Activated T-helper 1 cell treated with anti-CD3 and anti-CD28 coated beads, Interleukin-12 subunit alpha, Interleukin-12 subunit beta, Interleukin-2, Interleukin-4 antibody, amounts not matched to agents 30 ng/mL and 10 ng/mL and 1 ng/mL, durations not matched to agents 14 hours and 24 hours and 36 hours (primary cell): ENCODE data around the gene DUOX2. TPM values are rescaled to one million over a fixed set of nuclear protein-coding genes. Genes with fewer than 3 reads are reported as not detected.

ENCODE experiments used
- DNase-seq: peaks from one replicate; pipeline ENCODE4 v3.0.0; 2021; ENCODE audit warnings: low spot score
- H3K27ac Mint-ChIP-seq: one replicate; pipeline ENCODE4 v1.8.0; 2021; ENCODE audit warnings: mild to moderate bottlenecking, mixed read lengths
- H3K27me3 Mint-ChIP-seq: one replicate; pipeline ENCODE4 v1.8.0; 2022; ENCODE audit warnings: mild to moderate bottlenecking, moderate library complexity, mixed read lengths; ENCODE audit not compliant: insufficient read depth
- H3K36me3 Mint-ChIP-seq: one replicate; pipeline ENCODE4 v1.8.0; 2021; ENCODE audit warnings: low read depth, mixed read lengths
- H3K4me1 Mint-ChIP-seq: one replicate; pipeline ENCODE4 v1.8.0; 2021; ENCODE audit warnings: low read depth, mixed read lengths
- H3K4me3 Mint-ChIP-seq: one replicate; pipeline ENCODE4 v1.8.0; 2021; ENCODE audit warnings: mild to moderate bottlenecking, moderate library complexity, mixed read lengths
- H3K9me3 Mint-ChIP-seq: one replicate; pipeline ENCODE4 v1.8.0; 2021; ENCODE audit warnings: mixed read lengths
- intact Hi-C: fragments of 100-400 bp; cut with micrococcal nuclease; formaldehyde crosslinking; loops from one replicate; pipeline ENCODE4 v1.15.1; 2024
- total RNA-seq: library from RNA; stranded (reverse); gene quantifications from 2 replicates; pipeline ENCODE4 v1.2.3, GENCODE V29; 2022

The DUOX2 gene
- total RNA-seq, 1 donor from 2014 or later, result not detected

DNA sequence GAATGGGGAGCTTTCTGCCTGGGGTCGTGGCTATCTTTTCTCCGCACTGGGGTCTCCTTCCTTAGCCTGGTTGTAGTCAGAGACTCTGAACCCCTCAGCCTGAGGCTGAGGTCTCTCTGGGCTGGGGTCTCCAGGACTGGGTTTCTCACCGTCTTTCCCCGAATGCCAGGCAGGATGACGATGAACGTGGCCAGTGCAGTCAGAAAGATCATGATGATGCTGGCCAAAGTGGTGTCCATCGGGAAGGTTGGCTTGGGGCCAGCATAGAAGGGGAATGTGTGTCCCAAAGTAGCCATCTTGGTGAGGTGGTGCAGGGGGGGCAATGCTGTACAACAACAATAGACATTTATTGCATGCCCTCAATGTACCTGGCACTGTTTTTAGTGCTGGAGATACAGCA is 8.7 kb upstream of the DUOX2 start:
- no peaks in the 10 kb centered on the region for H3K9me3 Mint-ChIP-seq
- no peak for DNase-seq
- no peak overlapping the region for H3K27ac Mint-ChIP-seq
- no peak overlapping the region for H3K4me3 Mint-ChIP-seq
- intact Hi-C loops, result no loop called here
- H3K27me3 Mint-ChIP-seq, result peaks cover 60% of the 10 kb centered on the region
- peaks cover 8% of the 10 kb centered on the region for H3K4me1 Mint-ChIP-seq
- no peaks in the 10 kb centered on the region for H3K36me3 Mint-ChIP-seq

DNA sequence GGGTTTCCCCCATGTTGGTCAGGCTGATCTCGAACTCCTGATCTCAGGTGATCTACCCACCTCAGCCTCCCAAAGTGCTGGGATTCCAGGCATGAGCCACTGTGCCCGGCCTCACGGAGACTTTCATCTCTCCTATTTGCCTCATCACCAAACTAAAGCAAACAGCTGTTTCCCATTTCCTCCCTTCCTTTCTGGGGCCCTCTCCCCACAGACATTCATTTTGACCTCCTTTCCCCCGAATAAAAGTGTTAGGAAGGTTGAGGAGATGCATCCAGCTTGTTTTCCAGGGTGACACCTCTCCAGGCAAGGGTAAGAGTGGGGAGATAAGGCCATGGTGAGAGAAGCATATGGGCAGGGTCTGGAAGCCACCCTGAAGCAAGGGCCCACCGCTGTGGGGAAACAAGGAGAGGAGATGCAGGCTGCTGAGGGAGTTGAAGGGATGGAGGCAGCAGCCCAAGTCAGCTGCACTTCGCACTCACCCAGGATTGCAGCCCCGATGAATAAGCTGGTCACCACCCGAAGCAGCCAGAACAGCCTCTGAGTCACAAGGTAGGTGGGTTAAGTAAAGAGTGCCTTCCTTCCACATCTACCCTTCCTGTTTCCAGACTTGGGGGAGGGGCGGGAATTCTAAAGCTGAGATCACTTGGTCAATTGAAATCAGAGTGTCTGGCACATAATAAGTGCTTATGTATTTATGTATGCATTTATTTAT is 7.9 kb upstream of the DUOX2 start:
- Mint-ChIP-seq H3K36me3 (no peaks in the 10 kb centered on the region), H3K9me3 (no peaks in the 10 kb centered on the region), H3K4me1 (peaks cover 14% of the 10 kb centered on the region), H3K27ac (no peak overlapping the region), H3K27me3 (peaks cover 63% of the 10 kb centered on the region), H3K4me3 (no peak overlapping the region)
- no peak for DNase-seq
- intact Hi-C loops, result no loop called here

DNA sequence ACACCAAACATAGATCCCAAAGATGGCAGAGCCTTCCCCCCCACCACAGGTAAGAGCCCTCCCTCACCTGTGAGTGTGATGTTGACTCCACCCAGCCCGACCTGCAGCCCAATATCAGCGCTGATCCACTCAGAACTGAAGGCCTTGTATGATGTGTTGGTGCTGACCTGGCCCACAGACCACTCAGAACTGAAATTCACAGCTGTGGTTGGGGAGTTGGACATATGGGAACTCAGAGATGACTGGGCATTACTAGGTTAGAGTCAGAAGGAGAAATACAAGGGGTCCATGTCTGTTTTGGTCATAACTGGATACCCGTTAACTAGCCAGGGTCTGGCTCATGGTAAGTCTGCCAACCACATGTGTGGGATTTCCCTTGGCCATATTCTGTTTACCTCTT is 7.0 kb upstream of the DUOX2 start:
- H3K27me3 Mint-ChIP-seq, result peaks cover 64% of the 10 kb centered on the region
- H3K4me3 Mint-ChIP-seq, result no peak overlapping the region
- no peaks in the 10 kb centered on the region for H3K36me3 Mint-ChIP-seq
- peaks cover 19% of the 10 kb centered on the region for H3K4me1 Mint-ChIP-seq
- DNase-seq, result no peak
- intact Hi-C loops, result no loop called here
- H3K9me3 Mint-ChIP-seq, result no peaks in the 10 kb centered on the region
- no peak overlapping the region for H3K27ac Mint-ChIP-seq

DNA sequence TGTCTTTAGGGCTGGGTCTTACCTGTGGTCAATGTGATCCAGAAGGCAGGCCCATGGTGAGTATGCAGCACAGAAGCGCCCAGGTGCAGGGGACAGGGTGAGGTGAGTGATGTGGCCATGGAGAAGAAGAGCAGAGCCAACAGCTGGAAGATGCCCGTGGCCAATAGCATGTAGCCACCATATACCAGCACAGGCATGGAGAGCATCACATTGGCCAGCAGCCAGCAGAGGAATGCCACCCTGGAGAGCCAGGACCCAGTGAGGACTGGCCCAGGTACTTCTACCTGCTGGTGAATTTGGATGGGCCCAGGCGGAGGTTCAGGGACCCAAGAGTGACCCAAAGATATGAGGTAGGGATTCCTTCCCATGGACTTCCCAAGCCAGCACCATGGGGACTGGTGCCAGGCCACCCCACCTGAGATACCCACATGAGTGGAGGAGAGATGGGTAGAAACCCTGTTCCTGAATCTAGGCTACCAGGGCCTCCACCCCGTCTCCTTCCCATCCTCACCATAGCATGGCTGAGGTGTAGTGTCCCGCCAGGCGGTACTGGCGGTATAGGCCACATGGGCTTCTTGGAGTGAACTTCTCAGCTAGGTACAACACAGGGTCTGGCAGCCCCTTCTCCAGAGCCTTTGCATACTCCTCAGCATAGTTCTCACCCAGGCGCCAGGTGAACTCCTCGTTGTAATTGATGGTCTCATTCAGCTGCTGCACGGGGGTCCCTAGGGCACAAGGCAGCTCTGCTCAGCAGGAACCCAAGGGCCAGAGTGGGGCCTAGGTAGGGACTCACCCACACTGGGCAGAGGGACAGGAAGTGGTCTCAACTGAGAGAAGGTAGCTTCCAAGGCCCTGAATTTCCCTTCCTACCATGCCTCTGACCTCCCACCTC is 6.4 kb upstream of the DUOX2 start:
- no peaks in the 10 kb centered on the region for H3K9me3 Mint-ChIP-seq
- peaks cover 19% of the 10 kb centered on the region for H3K4me1 Mint-ChIP-seq
- peaks cover 64% of the 10 kb centered on the region for H3K27me3 Mint-ChIP-seq
- H3K27ac Mint-ChIP-seq, result no peak overlapping the region
- intact Hi-C loops, result no loop called here
- H3K36me3 Mint-ChIP-seq, result no peaks in the 10 kb centered on the region
- no peak overlapping the region for H3K4me3 Mint-ChIP-seq
- no peak for DNase-seq

DNA sequence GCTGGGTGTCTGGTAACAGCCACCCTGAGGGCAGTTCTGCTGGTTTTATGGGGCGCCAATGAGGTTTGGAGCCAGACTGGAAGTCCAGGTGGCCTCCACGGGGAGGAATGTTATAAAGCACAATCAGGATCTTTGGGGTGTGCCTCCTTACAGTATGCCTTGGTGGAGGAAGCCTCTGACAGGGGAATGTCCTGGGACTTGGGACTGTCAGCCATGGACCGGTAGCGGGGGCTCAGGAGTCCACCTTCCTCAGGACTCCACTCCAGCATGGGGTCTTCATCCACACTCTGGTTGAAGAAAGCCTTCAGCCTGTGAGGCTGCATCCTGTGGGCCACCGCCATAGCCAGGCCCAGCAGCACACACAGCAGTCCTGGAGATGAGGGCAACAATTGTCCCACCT is 5.0 kb upstream of the DUOX2 start:
- Mint-ChIP-seq H3K27me3 (peaks cover 67% of the 10 kb centered on the region), H3K9me3 (no peaks in the 10 kb centered on the region), H3K36me3 (peaks cover 1% of the 10 kb centered on the region), H3K4me3 (no peak overlapping the region), H3K27ac (no peak overlapping the region), H3K4me1 (peaks cover 22% of the 10 kb centered on the region)
- no peak for DNase-seq
- intact Hi-C loops, result loop anchor here (2.0 to 5.0 kb wide), 2 partner anchors 258 to 338 kb away; partner anchors contain the start of gene GATM

DNA sequence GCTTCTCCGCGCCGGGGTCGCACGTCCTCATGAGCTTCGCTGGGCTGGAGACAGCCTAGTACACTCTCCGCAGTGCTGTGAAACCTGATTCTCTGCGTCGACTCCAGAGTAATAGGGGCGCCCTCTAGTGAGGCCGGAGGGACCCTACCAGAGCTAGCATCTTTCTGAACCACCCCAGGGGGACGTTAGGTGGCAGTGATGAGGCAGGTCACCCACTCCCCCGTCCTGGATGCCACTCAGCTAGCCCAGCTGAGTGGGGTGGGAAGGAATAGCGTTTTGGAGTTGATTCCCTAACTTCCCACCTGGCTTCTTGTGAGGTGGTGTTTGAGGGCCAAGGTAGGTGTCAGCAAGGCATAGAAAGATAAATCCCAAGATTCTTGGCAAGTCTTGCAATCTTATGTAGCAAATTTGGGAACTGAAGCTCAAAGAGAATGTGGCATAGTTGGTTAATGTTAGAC is 4.2 kb upstream of the DUOX2 start:
- Mint-ChIP-seq H3K27ac (peak overlapping the region; percentile 74), H3K36me3 (peaks cover 3% of the 10 kb centered on the region), H3K4me1 (peaks cover 26% of the 10 kb centered on the region), H3K9me3 (no peaks in the 10 kb centered on the region), H3K4me3 (peak overlapping the region; percentile 70), H3K27me3 (peaks cover 67% of the 10 kb centered on the region)
- intact Hi-C loops, result loop anchor here (2.0 to 5.0 kb wide), 2 partner anchors 259 to 339 kb away; partner anchors contain the start of gene GATM
- DNase-seq, result peak; percentile 75

DNA sequence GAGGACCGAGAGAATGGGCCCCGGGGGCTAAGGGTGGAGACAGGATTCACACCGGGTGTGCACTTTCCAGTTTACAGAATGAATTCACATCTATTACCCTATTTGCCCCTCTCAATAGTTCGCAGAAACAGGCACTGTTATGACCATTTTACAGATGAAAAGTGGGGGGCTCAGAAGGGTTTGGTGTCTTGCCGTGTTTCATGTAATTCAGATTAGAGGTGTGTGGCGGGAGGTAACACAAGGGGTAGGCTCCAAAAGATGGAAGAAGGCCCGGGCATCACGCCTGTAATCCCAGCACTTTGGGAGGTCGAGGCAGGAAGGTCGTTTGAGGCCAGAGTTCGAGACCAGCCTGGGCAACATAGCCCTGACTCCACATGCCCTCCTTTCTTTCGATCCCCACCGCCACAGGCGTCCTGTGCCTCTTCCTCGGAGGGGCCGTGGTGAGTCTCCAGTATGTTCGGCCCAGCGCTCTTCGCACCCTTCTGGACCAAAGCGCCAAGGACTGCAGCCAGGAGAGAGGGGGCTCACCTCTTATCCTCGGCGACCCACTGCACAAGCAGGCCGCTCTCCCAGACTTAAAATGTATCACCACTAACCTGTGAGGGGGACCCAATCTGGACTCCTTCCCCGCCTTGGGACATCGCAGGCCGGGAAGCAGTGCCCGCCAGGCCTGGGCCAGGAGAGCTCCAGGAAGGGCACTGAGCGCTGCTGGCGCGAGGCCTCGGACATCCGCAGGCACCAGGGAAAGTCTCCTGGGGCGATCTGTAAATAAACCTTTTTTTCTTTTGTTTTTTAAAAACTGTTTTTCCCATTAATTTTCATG is 3.5 kb upstream of the DUOX2 start:
- Mint-ChIP-seq H3K9me3 (no peaks in the 10 kb centered on the region), H3K27ac (peak overlapping the region; percentile 74), H3K36me3 (peaks cover 3% of the 10 kb centered on the region), H3K4me1 (peaks cover 26% of the 10 kb centered on the region), H3K27me3 (peaks cover 72% of the 10 kb centered on the region), H3K4me3 (peak overlapping the region; percentile 70)
- no peak for DNase-seq
- intact Hi-C loops, result loop anchor here (2.0 to 5.0 kb wide), 2 partner anchors 260 to 339 kb away; partner anchors contain the start of gene GATM

DNA sequence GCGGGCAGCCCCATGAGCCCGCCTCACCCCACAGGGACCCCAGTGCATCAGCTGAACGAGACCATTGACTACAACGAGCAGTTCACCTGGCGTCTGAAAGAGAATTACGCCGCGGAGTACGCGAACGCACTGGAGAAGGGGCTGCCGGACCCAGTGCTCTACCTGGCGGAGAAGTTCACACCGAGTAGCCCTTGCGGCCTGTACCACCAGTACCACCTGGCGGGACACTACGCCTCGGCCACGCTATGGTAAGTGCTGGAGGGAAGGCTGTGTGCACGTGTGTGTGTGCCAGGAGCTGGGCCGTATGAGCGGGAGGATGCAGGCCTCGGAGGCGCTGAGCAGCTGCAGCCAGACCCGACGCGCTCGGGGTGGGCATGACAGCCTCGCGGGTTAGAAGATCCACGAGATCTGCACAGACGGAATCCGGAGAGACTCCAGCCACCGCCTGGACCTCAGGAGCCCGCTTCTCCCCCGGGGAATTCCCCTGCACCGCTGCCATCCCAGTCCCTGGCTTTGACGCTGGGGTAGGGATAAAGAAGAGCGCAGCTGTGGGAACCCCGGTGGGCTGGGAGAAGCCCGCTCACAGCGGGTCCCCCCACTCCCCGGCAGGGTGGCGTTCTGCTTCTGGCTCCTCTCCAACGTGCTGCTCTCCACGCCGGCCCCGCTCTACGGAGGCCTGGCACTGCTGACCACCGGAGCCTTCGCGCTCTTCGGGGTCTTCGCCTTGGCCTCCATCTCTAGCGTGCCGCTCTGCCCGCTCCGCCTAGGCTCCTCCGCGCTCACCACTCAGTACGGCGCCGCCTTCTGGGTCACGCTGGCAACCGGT is 2.7 kb upstream of the DUOX2 start:
- Mint-ChIP-seq H3K27ac (no peak overlapping the region), H3K27me3 (peaks cover 79% of the 10 kb centered on the region), H3K4me3 (no peak overlapping the region), H3K9me3 (no peaks in the 10 kb centered on the region), H3K4me1 (peaks cover 32% of the 10 kb centered on the region), H3K36me3 (peaks cover 3% of the 10 kb centered on the region)
- no peak for DNase-seq
- intact Hi-C loops, result loop anchor here (5.0 kb wide), 1 partner anchor 261 kb away; the partner anchor contains the start of gene GATM

DNA sequence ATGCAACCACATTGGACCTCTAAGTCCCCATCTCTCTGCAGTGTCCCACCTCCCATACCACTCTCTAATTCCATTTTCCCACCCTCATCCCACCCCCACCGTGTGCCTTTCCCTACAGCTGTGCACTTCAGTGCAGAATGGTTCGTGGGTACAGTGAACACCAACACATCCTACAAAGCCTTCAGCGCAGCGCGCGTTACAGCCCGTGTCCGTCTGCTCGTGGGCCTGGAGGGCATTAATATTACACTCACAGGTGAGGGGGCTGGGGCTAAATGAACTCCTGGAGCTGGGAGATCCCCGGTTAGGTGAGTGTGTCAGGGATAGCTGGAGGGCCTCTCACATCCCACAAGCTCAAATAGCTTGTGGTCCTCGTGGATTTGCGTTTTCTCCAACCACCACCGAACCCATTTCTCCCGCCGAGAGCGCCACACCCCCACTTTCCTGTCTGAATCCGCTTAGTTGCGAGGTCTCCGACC is 2.1 kb upstream of the DUOX2 start:
- no peak for DNase-seq
- Mint-ChIP-seq H3K9me3 (no peaks in the 10 kb centered on the region), H3K27ac (no peak overlapping the region), H3K27me3 (peaks cover 76% of the 10 kb centered on the region), H3K4me3 (no peak overlapping the region), H3K36me3 (peaks cover 3% of the 10 kb centered on the region), H3K4me1 (peaks cover 32% of the 10 kb centered on the region)
- intact Hi-C loops, result loop anchor here (5.0 kb wide), 1 partner anchor 261 kb away; the partner anchor contains the start of gene GATM

DNA sequence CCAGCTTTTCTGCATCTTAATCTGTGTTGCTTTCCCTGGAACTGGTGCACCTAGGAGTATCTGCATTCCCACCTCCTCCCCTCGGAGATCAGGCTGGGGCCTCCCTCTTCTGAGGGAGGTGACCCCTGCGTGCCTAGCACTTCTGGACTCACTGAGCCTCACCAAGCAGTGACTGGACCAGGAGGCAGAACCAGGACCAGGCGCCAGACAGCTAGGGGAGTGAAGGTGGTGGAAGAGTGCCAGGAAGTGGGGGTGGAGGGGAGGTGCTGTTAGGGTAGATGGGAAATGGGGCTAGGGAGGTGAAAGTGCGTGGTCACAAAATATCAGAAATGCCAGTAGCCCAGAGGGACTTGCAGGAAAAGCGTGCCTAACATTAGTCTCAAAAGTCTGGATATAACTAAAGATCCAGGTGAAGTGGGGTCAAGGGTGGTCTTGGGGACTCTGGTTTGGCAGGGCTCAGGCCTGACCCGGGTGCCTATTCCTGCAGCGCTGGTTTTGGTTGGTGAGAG is 1.4 kb upstream of the DUOX2 start:
- peaks cover 32% of the 10 kb centered on the region for H3K4me1 Mint-ChIP-seq
- peaks cover 3% of the 10 kb centered on the region for H3K36me3 Mint-ChIP-seq
- H3K4me3 Mint-ChIP-seq, result no peak overlapping the region
- H3K9me3 Mint-ChIP-seq, result no peaks in the 10 kb centered on the region
- no peak for DNase-seq
- no peak overlapping the region for H3K27ac Mint-ChIP-seq
- intact Hi-C loops, result loop anchor here (5.0 kb wide), 1 partner anchor 262 kb away; the partner anchor contains the start of gene GATM
- peaks cover 77% of the 10 kb centered on the region for H3K27me3 Mint-ChIP-seq

DNA sequence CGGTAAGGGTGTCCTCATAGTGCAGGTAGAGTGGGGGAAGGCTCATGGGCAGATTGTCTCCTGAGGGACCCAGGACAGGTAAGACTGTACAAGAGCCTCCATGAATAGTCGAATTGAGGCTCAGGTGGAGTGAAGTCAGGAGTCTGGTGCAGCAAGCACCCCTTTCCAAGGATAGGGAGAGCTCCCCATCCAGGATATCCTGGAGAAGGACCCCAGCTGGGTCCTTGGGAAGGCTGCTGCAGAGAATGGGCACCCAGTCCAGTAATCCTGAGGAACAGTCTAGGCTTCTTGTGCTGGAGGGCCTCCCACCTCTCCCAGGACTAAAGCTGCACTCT is 746 bp upstream of the DUOX2 start:
- H3K27ac Mint-ChIP-seq, result no peak overlapping the region
- peaks cover 3% of the 10 kb centered on the region for H3K36me3 Mint-ChIP-seq
- DNase-seq, result no peak
- H3K4me1 Mint-ChIP-seq, result peaks cover 32% of the 10 kb centered on the region
- peaks cover 80% of the 10 kb centered on the region for H3K27me3 Mint-ChIP-seq
- H3K4me3 Mint-ChIP-seq, result no peak overlapping the region
- no peaks in the 10 kb centered on the region for H3K9me3 Mint-ChIP-seq
- intact Hi-C loops, result loop anchor here (5.0 kb wide), 1 partner anchor 263 kb away; the partner anchor contains the start of gene GATM
